ENCODE measurements around the gene PDLIM1. TPM values are rescaled to one million over a fixed set of nuclear protein-coding genes. Genes with fewer than 3 reads are reported as not detected.

Gene PDLIM1
- polyA plus RNA-seq, 3 donors, result 1.9 to 5.2 (median 4.8) TPM

GRCh38 chr10:95312986-95313495, 22.2 kb upstream of the PDLIM1 start:
- no peaks in the 10 kb centered on the region for H3K9me3 Mint-ChIP-seq
- H3K4me3 Mint-ChIP-seq, result no peak overlapping the region
- no CpG with 5 or more reads among the region's 1 CpG for WGBS (ENCODE audit: insufficient coverage)
- Histone ChIP-seq H3K4me3 (replicated peaks in 1 of 3; ENCODE audit: low read depth in 2 of 3, low read length in 3 of 3) (no peak overlapping the region), H3K27ac (ENCODE audit: low read depth in 1 of 2, low read length in 2 of 2) (no peak overlapping the region), H3K4me2 (replicated peaks; ENCODE audit: extremely low read depth, low read length, poor library complexity, severe bottlenecking) (no peak overlapping the region), H3K79me2 (ENCODE audit: insufficient read depth, low read length) (no peaks in the 10 kb centered on the region), H3K4me1 (ENCODE audit: control insufficient read depth in 1 of 2, insufficient read depth in 2 of 2, low read length in 2 of 2) (no peaks in the 10 kb centered on the region), H3K27me3 (ENCODE audit: control insufficient read depth in 2 of 2, insufficient read depth in 2 of 2, low read length in 2 of 2) (no peaks in the 10 kb centered on the region), H3K9ac (ENCODE audit: insufficient read depth, low read length, poor library complexity, severe bottlenecking) (no peak overlapping the region), H4K20me1 (ENCODE audit: insufficient read depth, low read length) (no peaks in the 10 kb centered on the region), H3K9me3 (replicated peaks in 1 of 2; ENCODE audit: control insufficient read depth in 1 of 2, insufficient read depth in 1 of 2, low read length in 2 of 2) (no peaks in the 10 kb centered on the region), H2AFZ (ENCODE audit: insufficient read depth, low read depth, low read length, poor library complexity, severe bottlenecking) (no peak overlapping the region), H3K36me3 (replicated peaks in 1 of 2; ENCODE audit: control insufficient read depth in 1 of 2, insufficient read depth in 2 of 2, low read length in 2 of 2) (no peaks in the 10 kb centered on the region)
- H3K27me3 Mint-ChIP-seq (ENCODE audit: low read depth in 3 of 3), result peaks cover 1 to 5% (median 3%) of the 10 kb centered on the region in 3 donors
- no peak for TF ChIP-seq CTCF (IDR thresholded peaks at IDR 0.05)
- H3K4me1 Mint-ChIP-seq, result peaks cover 19% of the 10 kb centered on the region
- no peak for DNase-seq
- H3K36me3 Mint-ChIP-seq, result no peaks in the 10 kb centered on the region
- H3K27ac Mint-ChIP-seq, result no peak overlapping the region
- intact Hi-C loops (cut with micrococcal nuclease), result no loop called here

- H3K4me3 ChIP-seq (replicated peaks in 1 of 3; ENCODE audit: low read depth in 2 of 3, low read length in 3 of 3), result no peak overlapping the region
- H3K4me3 Mint-ChIP-seq, result no peak overlapping the region
- H3K27me3 Mint-ChIP-seq (ENCODE audit: low read depth in 3 of 3), result peaks cover 1 to 7% (median 6%) of the 10 kb centered on the region in 3 donors
- H3K4me1 ChIP-seq (ENCODE audit: control insufficient read depth in 1 of 2, insufficient read depth in 2 of 2, low read length in 2 of 2), result no peaks in the 10 kb centered on the region
- H2AFZ ChIP-seq (ENCODE audit: insufficient read depth, low read depth, low read length, poor library complexity, severe bottlenecking), result no peak overlapping the region
- H3K9me3 Mint-ChIP-seq, result no peaks in the 10 kb centered on the region
- H3K9ac ChIP-seq (ENCODE audit: insufficient read depth, low read length, poor library complexity, severe bottlenecking), result no peak overlapping the region
- no peaks in the 10 kb centered on the region for H3K36me3 Mint-ChIP-seq
- WGBS (ENCODE audit: insufficient coverage), result 49% methylated on average over 4 of the region's 6 CpGs
- no peaks in the 10 kb centered on the region for H3K36me3 ChIP-seq (replicated peaks in 1 of 2; ENCODE audit: control insufficient read depth in 1 of 2, insufficient read depth in 2 of 2, low read length in 2 of 2)
- DNase-seq, result no peak
- H3K9me3 ChIP-seq (replicated peaks in 1 of 2; ENCODE audit: control insufficient read depth in 1 of 2, insufficient read depth in 1 of 2, low read length in 2 of 2), result no peaks in the 10 kb centered on the region
- H3K4me1 Mint-ChIP-seq, result peaks cover 19% of the 10 kb centered on the region
- no peaks in the 10 kb centered on the region for H3K27me3 ChIP-seq (ENCODE audit: control insufficient read depth in 2 of 2, insufficient read depth in 2 of 2, low read length in 2 of 2)
- no peaks in the 10 kb centered on the region for H4K20me1 ChIP-seq (ENCODE audit: insufficient read depth, low read length)
- H3K27ac Mint-ChIP-seq, result no peak overlapping the region
- H3K79me2 ChIP-seq (ENCODE audit: insufficient read depth, low read length), result no peaks in the 10 kb centered on the region
- H3K4me2 ChIP-seq (replicated peaks; ENCODE audit: extremely low read depth, low read length, poor library complexity, severe bottlenecking), result no peak overlapping the region
- H3K27ac ChIP-seq (ENCODE audit: low read depth in 1 of 2, low read length in 2 of 2), result no peak overlapping the region
- TF ChIP-seq CTCF (IDR thresholded peaks at IDR 0.05), result no peak
- intact Hi-C loops (cut with micrococcal nuclease), result no loop called here
Observed at GRCh38 chr10:95312257-95312656, 21.5 kb upstream of the PDLIM1 start.

Measured in CD14-positive monocyte (primary cell).